PC-9 (cell line): ENCODE results near the gene C1orf87. TPM values are rescaled to one million over a fixed set of nuclear protein-coding genes. Genes with fewer than 3 reads are reported as not detected.

ENCODE experiments used
- BruUV-seq: library from RNA; stranded (reverse); fragments of 400-500 nt; replicated peaks from 2 replicates; lab custom pipeline; 2021; lab: Mats Ljungman, UMichigan
- CTCF ChIA-PET: fragments of 300-600 bp; sonication (Branson Sonifier 250); formaldehyde crosslinking; loops from one replicate; lab custom pipeline; 2022; ENCODE audit warnings: antibody characterized with exemption; lab: Charles Lee
- POLR2A ChIA-PET: fragments of 300-600 bp; sonication (Branson Sonifier 250); formaldehyde crosslinking; loops from one replicate; lab custom pipeline; 2022; ENCODE audit warnings: antibody characterized with exemption; ENCODE audit not compliant: unreplicated experiment; lab: Charles Lee
- DNase-seq, 2 experiments: peaks; one replicate each; pipeline versions ENCODE4 v3.0.0 to v3.0.0-alpha.2; 2015 to 2022; ENCODE audit warnings: mixed read lengths in 1 of 2
- H2AFZ ChIP-seq: fragments of 200-600 bp; sonication (generic); 2 replicates; pipeline ENCODE4 v1.8.1; 2017; ENCODE audit warnings: antibody characterized with exemption
- H3F3A ChIP-seq: fragments of 200-600 bp; sonication (generic); 2 replicates; pipeline ENCODE4 v1.8.1; 2017; ENCODE audit warnings: antibody characterized with exemption, mild to moderate bottlenecking, low read depth; ENCODE audit not compliant: insufficient read depth
- H3K27ac ChIP-seq: fragments of 200-600 bp; sonication (generic); 2 replicates; pipeline ENCODE4 v1.6.1; 2016; ENCODE audit warnings: mixed run types
- H3K27me3 ChIP-seq: fragments of 200-600 bp; sonication (generic); 2 replicates; pipeline ENCODE4 v1.6.1; 2016; ENCODE audit warnings: low read depth, mixed run types; ENCODE audit not compliant: insufficient read depth
- H3K36me3 ChIP-seq: fragments of 200-600 bp; sonication (generic); 2 replicates; pipeline ENCODE4 v1.6.1; 2016; ENCODE audit warnings: low read depth, mixed run types
- H3K4me1 ChIP-seq: fragments of 200-600 bp; sonication (generic); replicated peaks from 2 replicates; pipeline ENCODE4 v1.6.1; 2016; ENCODE audit warnings: mixed run types; ENCODE audit not compliant: insufficient read depth
- H3K4me2 ChIP-seq: fragments of 200-600 bp; sonication (generic); 2 replicates; pipeline ENCODE4 v1.6.1; 2017; ENCODE audit warnings: mixed run types
- H3K4me3 ChIP-seq: fragments of 200-600 bp; sonication (generic); 2 replicates; pipeline ENCODE4 v1.6.1; 2016; ENCODE audit warnings: mixed run types
- H3K79me2 ChIP-seq: fragments of 200-600 bp; sonication (generic); 2 replicates; pipeline ENCODE4 v1.6.1; 2017; ENCODE audit warnings: low read depth, mixed run types
- H3K9me2 ChIP-seq: fragments of 200-600 bp; sonication (generic); 2 replicates; pipeline ENCODE4 v1.8.1; 2017; ENCODE audit warnings: mild to moderate bottlenecking; ENCODE audit not compliant: insufficient read depth
- H3K9me3 ChIP-seq: fragments of 200-600 bp; sonication (generic); 2 replicates; pipeline ENCODE4 v1.8.1; 2016; ENCODE audit warnings: low read depth; ENCODE audit not compliant: insufficient read depth
- H4K20me1 ChIP-seq: fragments of 200-600 bp; sonication (generic); 2 replicates; pipeline ENCODE4 v1.8.1; 2017; ENCODE audit not compliant: insufficient read depth
- EZH2 ChIP-seq: fragments of 200-600 bp; sonication (generic); IDR thresholded peaks from 2 replicates; pipeline ENCODE4 v1.8.0; 2017; ENCODE audit warnings: antibody characterized with exemption, low read depth
- intact Hi-C: fragments of 100-400 bp; cut with micrococcal nuclease; formaldehyde crosslinking; loops from one replicate; pipeline ENCODE4 v1.10.0; 2022; ENCODE audit not compliant: unreplicated experiment
- total RNA-seq: library from RNA; stranded (reverse); gene quantifications from 2 replicates; pipeline ENCODE4 v1.2.3, GENCODE V29; 2021
- TF ChIP-seq, protein P1 (sequence below): fragments of 200-600 bp; sonication (generic); conservative IDR thresholded peaks from 2 replicates; pipeline ENCODE4 v1.6.1; 2017; ENCODE audit warnings: mixed run types, antibody characterized with exemption, mild to moderate bottlenecking, moderate library complexity

Gene C1orf87
- total RNA-seq, 1 experiment from 2014 or later: not detected

- no peaks in the 10 kb centered on the region for H3K27me3 ChIP-seq
- no peak overlapping the region for H2AFZ ChIP-seq
- H3F3A ChIP-seq: no peaks in the 10 kb centered on the region
- no peak for DNase-seq
- H3K79me2 ChIP-seq: no peaks in the 10 kb centered on the region
- ChIA-PET POLR2A (no interaction called here), CTCF (no interaction called here)
- H3K9me2 ChIP-seq: no peaks in the 10 kb centered on the region
- intact Hi-C loops: no loop called here
- no peak overlapping the region for H3K27ac ChIP-seq
- no peaks in the 10 kb centered on the region for H3K4me1 ChIP-seq
- no peaks in the 10 kb centered on the region for H3K9me3 ChIP-seq
- TF ChIP-seq, protein P1, sequence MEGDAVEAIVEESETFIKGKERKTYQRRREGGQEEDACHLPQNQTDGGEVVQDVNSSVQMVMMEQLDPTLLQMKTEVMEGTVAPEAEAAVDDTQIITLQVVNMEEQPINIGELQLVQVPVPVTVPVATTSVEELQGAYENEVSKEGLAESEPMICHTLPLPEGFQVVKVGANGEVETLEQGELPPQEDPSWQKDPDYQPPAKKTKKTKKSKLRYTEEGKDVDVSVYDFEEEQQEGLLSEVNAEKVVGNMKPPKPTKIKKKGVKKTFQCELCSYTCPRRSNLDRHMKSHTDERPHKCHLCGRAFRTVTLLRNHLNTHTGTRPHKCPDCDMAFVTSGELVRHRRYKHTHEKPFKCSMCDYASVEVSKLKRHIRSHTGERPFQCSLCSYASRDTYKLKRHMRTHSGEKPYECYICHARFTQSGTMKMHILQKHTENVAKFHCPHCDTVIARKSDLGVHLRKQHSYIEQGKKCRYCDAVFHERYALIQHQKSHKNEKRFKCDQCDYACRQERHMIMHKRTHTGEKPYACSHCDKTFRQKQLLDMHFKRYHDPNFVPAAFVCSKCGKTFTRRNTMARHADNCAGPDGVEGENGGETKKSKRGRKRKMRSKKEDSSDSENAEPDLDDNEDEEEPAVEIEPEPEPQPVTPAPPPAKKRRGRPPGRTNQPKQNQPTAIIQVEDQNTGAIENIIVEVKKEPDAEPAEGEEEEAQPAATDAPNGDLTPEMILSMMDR: no peak
- TF ChIP-seq EZH2: no peak
- H4K20me1 ChIP-seq: no peaks in the 10 kb centered on the region
- H3K36me3 ChIP-seq: no peaks in the 10 kb centered on the region
- no peak overlapping the region for H3K4me2 ChIP-seq
- no TSS peak for BruUV-seq
- no peak overlapping the region for H3K4me3 ChIP-seq
Observed at GRCh38 chr1:60065199-60065598, 8.4 kb downstream of the C1orf87 start.

DNA sequence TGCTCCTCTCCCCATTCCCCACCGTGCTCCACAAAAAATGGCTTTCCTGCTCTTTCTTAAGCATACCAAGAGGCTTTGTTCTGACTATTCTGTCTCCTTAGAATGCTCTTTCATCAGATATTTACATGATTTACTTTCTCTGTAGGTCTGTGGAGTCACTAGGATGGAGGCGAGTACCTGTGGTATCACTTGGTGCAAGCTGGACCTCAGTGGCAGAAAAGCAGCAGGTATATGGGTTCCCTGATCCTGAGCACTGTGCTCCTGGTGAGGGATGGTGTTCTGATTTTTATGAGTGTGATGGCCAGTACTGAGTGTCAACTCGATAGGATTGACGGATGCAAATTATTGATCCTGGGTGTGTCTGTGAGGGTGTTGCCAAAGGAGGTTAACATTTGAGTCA is 10.0 kb downstream of the C1orf87 start:
- Histone ChIP-seq H3K27me3 (no peaks in the 10 kb centered on the region), H3K79me2 (no peaks in the 10 kb centered on the region), H3K4me2 (no peak overlapping the region), H2AFZ (no peak overlapping the region), H3K9me3 (no peaks in the 10 kb centered on the region), H3K27ac (no peak overlapping the region), H3K4me1 (no peaks in the 10 kb centered on the region), H4K20me1 (no peaks in the 10 kb centered on the region), H3K4me3 (no peak overlapping the region), H3K36me3 (no peaks in the 10 kb centered on the region), H3F3A (no peaks in the 10 kb centered on the region), H3K9me2 (no peaks in the 10 kb centered on the region)
- DNase-seq: no peak
- CTCF ChIA-PET: no interaction called here
- no peak for TF ChIP-seq EZH2
- TF ChIP-seq, protein P1: no peak
- BruUV-seq: no TSS peak
- POLR2A ChIA-PET: no interaction called here
- intact Hi-C loops: no loop called here

DNA sequence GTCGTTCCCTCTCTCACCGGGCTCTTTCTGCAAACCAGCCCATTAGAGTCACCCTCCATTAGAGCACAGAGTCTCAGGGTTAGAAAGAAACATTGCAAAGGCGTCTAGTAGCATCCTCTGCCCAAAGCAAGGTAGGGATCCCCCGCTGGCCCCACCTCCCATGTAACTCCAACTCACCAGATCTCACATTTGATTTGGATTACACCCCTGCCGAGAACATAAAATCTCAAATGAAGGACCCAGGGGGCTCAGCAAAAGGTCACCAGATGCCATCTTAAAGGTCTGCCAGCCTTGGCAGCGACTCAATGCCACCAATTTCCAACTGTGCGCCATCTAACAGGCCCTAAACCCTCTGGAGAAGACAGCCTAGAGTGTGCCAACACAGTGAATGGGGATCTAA is 14.1 kb downstream of the C1orf87 start:
- no TSS peak for BruUV-seq
- Histone ChIP-seq H3K4me3 (no peak overlapping the region), H3K4me1 (no peaks in the 10 kb centered on the region), H4K20me1 (no peaks in the 10 kb centered on the region), H3K4me2 (no peak overlapping the region), H3K9me2 (no peaks in the 10 kb centered on the region), H3K9me3 (no peaks in the 10 kb centered on the region), H3K36me3 (no peaks in the 10 kb centered on the region), H2AFZ (no peak overlapping the region), H3F3A (no peaks in the 10 kb centered on the region), H3K79me2 (no peaks in the 10 kb centered on the region), H3K27me3 (no peaks in the 10 kb centered on the region), H3K27ac (no peak overlapping the region)
- intact Hi-C loops: no loop called here
- POLR2A ChIA-PET: no interaction called here
- DNase-seq: no peak
- CTCF ChIA-PET: no interaction called here
- TF ChIP-seq EZH2: no peak
- TF ChIP-seq, protein P1: no peak
